ENCODE results near the gene DST. TPM values are rescaled to one million over a fixed set of nuclear protein-coding genes. Genes with fewer than 3 reads are reported as not detected.

Gene DST
- total RNA-seq, 1 experiment from 2014 or later = 91.9 TPM

- H4K20me1 ChIP-seq (ENCODE audit: control insufficient read depth, insufficient read depth, insufficient read length) = no peaks in the 10 kb centered on the region
- H3K9me3 Mint-ChIP-seq = no peaks in the 10 kb centered on the region
- no peak overlapping the region for H3T11ph ChIP-seq (ENCODE audit: low read length)
- no peak overlapping the region for H2AFZ ChIP-seq (ENCODE audit: low read length)
- no peaks in the 10 kb centered on the region for H3K23me2 ChIP-seq (ENCODE audit: insufficient read length, low read depth, low read length, poor library complexity, severe bottlenecking)
- no peak overlapping the region for H3K27ac ChIP-seq (ENCODE audit: insufficient read length, low read depth, low read length)
- no peaks in the 10 kb centered on the region for H3K27me3 Mint-ChIP-seq (ENCODE audit: low read depth)
- H3K4me1 ChIP-seq (ENCODE audit: insufficient read depth, low read length) = no peaks in the 10 kb centered on the region
- no peaks in the 10 kb centered on the region for H3K9me3 ChIP-seq (ENCODE audit: control insufficient read depth, low read depth, low read length)
- no peaks in the 10 kb centered on the region for H3K27me3 ChIP-seq (ENCODE audit: insufficient read depth, low read length)
- no peak overlapping the region for H2BK12ac ChIP-seq (ENCODE audit: insufficient read length, low read depth, low read length)
- H3K4me1 Mint-ChIP-seq = no peaks in the 10 kb centered on the region
- no peak overlapping the region for H3K23ac ChIP-seq (ENCODE audit: insufficient read length, low read depth, low read length)
- H3K56ac ChIP-seq (ENCODE audit: insufficient read length, low read depth, low read length) = no peak overlapping the region
- H3K79me1 ChIP-seq (ENCODE audit: insufficient read depth, low read depth, low read length, poor library complexity, severe bottlenecking) = no peaks in the 10 kb centered on the region
- no peak overlapping the region for H3K18ac ChIP-seq (ENCODE audit: insufficient read length, low read depth, low read length)
- no peak overlapping the region for H3K4me2 ChIP-seq (ENCODE audit: insufficient read depth, insufficient read length, low read length)
- H2AK5ac ChIP-seq (ENCODE audit: insufficient read length, low read length) = no peak overlapping the region
- DNase-seq = no peak
- no peak overlapping the region for H3K4me3 Mint-ChIP-seq
- no peak overlapping the region for H3K27ac Mint-ChIP-seq
- H2BK20ac ChIP-seq (ENCODE audit: low read depth, low read length, poor library complexity, severe bottlenecking) = no peak overlapping the region
- H4K8ac ChIP-seq (replicated peaks; ENCODE audit: insufficient read length, low read depth, low read length) = no peak overlapping the region
- H4K5ac ChIP-seq (ENCODE audit: insufficient read length, low read depth, low read length) = no peak overlapping the region
- no peak overlapping the region for H3K9ac ChIP-seq (ENCODE audit: extremely low read depth, insufficient read length, low read length)
- H3K14ac ChIP-seq (ENCODE audit: insufficient read depth, low read length) = no peak overlapping the region
- H3K36me3 Mint-ChIP-seq (ENCODE audit: insufficient read depth in 1 of 3, low read depth in 3 of 3) = no peaks in the 10 kb centered on the region
- no peak overlapping the region for H2BK120ac ChIP-seq (ENCODE audit: low read depth, low read length, poor library complexity, severe bottlenecking)
- H2BK15ac ChIP-seq (ENCODE audit: low read depth, low read length) = no peak overlapping the region
- no CpG with 5 or more reads among the region's 1 CpG for WGBS (ENCODE audit: extremely low coverage, insufficient read length, low lambda C conversion rate)
- H3K4ac ChIP-seq (ENCODE audit: low read depth, low read length) = no peak overlapping the region
- no peak for TF ChIP-seq CTCF (conservative IDR thresholded peaks at IDR 0.05)
- no peak overlapping the region for H4K91ac ChIP-seq (ENCODE audit: insufficient read length, low read depth, low read length)
- H3K79me2 ChIP-seq (ENCODE audit: insufficient read depth, low read length) = no peaks in the 10 kb centered on the region
- no peak overlapping the region for H2BK5ac ChIP-seq (ENCODE audit: insufficient read length, low read length)
These were observed 223.5 kb downstream of the DST start for GRCh38 chr6:56419191-56419590.
